Activated gamma-delta T cell (primary cell): ENCODE measurements around the gene CRYL1.
A peak's percentile ranks its signal among the peaks of the same experiment; 100 is the strongest.

Experiments used
- DNase-seq: peaks from one replicate; lab custom pipeline; 2025; lab: John Stamatoyannopoulos, UW

CRYL1 gene

DNA sequence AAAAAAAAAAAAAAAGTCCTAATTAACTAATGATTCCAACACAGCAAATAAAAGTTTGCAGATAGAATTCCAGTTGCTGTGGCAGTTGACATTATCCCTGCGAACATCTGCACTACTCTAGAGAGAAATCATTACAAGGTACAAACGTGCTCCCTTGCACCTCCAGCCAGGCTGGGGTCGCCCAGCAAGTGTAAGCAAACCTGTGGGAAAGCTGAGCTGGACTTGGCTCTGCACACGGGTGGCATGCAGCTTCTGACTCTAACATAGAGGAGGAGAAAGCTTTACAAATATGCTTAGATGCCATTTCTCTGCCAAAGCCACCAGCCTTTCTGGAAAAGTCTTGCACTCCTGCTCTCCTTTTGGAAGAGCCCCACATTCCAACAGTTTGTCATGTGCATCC lies 103.3 kb downstream of the CRYL1 start:
- no peak for DNase-seq

DNA sequence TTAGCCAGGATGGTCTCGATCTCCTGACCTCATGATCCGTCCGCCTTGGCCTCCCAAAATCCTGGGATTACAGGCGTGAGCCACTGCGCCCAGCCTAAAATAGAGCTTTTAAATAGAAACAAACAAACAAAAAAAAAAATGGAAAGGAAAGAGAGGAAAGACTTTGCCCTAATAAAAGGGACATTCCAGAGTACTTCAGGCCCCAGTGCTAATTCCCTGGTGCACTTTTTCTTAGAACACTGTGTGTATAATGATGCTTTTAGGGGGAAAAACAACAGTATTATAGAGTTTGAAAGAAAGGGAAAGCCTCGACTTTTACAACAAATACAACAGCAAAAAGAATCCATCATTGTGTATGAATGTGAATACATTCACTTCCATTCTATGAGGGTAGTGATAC lies 104.7 kb downstream of the CRYL1 start:
- DNase-seq, result no peak

DNA sequence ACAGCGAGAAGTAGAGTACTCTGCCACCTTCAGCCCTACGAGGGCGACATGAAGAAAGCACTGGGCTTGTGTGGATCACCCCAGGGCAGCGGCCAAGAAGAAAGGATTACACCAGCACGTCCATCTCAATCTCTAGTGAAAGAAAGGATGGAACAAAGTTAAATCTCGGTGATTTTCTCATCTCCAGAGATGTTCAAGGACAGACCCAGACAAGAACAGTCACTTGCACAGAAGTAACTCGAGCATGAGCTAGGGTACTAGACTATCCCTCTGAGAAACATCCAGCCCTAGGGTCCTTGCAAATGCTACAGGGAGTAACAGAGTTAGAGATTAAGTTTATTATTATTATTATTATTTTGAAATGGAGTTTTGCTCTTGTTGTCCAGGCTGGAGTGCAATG lies 106.7 kb downstream of the CRYL1 start:
- no peak for DNase-seq

DNA sequence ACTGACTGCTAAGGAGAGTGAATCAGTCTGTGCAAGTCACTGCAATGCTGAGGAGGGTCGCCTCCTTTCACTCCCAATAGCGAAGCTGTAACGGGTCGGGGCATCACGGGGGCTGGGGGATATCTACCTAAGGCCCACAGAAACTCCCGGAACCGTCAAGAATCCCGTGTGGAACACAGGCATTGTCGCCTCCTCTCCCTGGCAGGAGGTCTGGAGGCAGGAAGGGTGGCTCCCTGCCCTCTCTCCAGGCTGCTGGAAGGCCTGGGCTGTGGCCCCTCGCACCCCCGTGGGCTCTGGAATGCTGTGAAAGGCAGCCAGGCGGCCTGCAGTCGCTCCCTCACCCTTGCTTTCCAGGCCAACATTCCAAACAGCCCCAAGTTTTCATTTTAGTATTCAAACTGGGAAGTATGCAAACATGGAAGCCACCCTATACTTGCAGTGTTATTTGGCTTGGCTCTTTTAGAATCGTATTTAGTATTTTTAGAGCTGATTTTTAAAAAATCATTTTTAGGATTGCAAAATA lies 109.4 kb downstream of the CRYL1 start:
- no peak for DNase-seq

DNA sequence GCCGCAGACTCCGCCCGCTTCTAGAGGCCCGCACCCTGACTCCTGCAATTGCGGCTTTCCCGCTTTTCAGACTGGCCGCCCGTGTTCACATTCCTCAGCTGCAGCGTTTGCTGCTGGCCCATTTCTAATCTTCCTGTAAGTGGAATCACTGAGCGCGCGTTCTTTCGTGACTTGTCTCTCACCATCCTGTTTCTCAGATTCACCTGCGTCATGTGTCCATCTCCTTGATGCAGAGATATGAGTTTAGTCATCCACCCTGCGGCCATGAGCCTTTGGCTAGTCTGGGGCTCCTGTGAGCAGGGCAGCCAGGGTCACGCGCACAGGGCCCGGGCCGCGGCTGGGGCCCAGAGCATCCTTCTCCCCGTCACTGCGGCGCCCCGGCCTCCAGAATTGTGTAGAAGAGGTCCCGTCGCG lies 110.0 kb downstream of the CRYL1 start:
- no peak for DNase-seq

DNA sequence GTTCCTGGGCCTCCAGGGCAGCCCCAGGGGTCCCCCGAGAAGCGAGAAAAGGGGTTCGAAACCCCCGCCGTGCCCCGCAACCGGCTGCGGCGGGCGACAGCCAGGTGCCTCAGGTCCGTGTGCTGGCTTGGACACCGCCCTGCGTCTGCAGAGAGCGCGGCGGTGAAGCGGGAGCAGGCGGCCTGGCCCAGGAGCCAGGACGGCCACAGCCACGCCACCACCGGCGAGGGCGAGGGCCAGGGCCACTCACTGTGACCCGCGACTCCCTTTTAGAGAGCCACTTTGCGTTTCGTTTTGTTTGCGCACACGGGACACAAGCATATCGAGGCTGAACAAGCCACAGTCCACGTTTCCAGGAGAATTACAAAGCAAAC lies 110.4 kb downstream of the CRYL1 start:
- no peak for DNase-seq

DNA sequence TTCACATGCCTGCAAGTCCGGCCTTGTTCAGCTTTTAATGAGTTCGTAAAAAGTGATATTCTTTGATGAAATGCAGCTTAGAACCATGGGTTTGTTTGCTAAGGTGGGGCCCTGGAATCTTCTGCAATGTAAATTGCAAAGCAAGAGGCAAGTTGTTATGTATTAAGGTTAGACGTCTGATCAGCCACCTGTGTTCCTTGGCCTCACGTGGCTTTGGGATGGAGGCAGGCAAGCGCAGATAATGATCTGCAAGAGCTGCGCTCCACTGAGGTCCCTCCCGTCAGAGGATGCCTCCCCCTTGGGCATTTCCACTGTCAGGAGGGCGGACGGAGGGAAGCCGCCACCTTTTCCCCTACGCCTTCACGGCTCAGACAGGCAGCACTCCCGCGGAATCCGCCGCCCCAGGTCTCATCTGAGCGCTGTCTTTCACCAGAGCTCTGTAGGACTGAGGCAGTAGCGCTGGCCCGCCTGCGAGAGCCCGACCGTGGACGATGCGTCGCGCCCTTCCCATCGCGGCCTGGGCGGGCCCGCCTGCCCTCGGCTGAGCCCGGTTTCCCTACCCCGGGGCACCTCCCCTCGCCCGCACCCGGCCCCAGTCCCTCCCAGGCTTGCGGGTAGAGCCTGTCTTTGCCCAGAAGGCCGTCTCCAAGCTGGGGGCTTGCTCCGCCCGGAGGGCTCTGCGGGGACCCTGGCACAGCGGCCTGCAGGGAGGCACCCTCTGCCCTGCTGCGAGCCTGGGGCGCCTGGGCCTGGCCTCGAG lies 110.9 kb downstream of the CRYL1 start:
- DNase-seq, result peak; percentile 11

DNA sequence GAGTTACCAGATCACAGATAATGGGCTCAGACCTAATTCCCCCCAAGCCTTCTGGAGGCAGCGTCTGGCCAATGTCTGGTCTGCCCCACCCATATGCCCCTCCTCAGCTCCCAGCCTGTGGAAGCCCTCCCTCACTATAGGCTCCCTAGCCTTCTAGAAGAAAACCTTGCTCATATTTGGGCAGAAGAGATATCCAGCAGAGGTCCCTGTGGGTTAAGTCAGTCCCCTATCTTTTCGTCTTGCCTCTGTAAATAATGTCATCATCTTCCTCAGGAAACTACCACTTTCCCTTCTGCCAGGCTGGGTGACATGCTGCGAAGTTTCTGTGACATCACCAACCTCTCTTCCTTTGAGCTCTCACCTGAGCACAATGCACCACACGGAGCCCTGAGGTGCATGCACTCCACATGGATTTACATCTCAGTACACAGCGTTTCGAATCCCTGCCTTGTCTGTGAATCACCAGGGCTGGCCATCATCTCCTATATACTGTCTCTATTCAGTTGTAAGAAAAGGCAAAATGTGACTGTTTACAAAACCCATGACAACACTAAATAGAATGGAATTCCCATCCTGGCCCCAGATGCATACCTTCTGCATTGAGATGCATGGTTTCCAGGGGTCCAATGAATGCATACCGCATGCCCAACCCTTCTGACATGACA lies 112.8 kb downstream of the CRYL1 start:
- no peak for DNase-seq

DNA sequence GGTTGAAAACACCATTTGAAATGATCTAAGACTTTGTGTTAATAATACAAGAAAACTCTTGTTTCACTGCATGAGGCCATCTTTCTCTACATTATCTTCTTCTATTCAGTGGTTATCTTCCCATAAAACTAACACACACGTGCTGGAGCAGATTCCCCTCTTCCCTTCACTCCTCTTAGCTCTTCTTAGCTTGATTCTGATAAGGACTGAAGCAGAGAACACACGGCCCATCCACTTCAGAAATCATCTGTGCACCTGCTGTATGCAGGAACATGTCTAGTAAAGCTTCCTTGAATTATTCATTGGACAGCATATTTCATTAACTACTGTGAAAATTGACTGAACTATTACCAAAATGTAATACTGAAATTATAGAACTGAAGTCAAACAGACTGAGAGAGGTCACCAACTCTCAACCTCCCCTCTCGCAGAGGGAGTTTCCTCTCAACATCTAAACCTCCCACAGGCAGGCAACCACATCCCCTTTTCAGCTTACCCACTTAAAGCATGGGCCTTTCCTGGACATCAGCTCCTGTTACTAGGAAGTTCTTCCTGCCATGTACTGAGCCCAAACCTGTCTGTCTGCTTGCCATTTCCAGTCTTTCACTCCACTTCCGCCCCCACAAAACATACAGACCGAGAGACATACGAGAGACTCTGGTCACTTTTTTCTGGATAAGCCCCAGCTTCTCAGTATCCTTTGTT lies 113.9 kb downstream of the CRYL1 start:
- no peak for DNase-seq

DNA sequence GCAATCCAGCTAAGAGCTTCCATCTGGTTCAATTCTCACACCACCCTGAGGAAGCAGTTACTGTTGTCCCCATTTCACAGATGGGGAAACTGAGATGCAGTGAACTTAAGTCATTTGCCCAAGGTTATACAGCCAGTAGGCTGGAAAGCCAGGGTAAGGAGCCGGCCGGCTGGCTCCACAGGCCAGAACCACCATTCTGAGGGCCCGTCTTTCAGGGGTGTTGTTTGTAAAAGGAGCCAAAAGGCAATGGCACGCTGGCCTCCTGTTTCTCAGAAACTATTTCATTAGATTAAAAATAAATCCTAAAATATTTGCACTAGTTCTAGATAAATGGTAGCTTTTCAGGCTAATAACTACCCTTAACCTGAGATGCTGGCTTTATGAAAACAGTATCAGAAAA lies 114.9 kb downstream of the CRYL1 start:
- DNase-seq, result no peak

DNA sequence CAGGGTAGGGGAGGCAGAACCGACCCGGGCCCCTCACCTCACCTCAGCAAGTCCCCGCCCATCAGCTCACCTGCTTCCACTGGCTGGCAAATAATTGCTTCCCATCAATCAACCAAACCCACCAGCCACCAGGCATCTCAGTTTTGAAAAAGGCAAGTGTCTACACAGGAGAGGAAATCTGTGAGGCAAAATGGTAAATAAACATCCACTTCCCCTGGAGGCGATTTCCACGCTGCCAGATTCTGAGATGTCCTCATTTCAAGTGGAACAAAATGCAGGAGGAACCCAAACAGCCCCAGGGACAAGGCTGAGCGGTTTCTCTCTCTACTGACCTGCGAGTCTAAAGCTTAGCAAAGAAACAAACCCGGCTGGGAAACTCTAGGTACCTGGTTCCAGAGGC lies 117.5 kb downstream of the CRYL1 start:
- DNase-seq, result no peak

DNA sequence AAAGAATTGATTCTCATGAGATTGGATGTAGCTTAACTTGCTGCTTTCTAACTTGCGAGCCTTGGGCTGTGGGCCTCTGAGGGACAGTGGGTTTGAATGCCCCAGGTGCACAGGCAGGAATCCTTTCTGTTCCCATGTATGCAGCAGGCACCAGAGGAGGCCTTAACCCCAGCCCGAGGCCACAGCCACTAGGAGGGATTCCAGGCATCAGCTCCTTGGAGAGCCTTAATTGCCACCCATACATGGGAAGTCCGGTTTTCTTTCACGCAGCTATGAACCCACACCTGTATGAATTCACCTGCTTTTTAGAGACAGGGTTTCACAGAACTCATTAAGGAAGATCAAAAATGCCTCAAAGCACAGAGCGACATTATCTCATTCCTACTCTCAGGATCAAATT lies 117.9 kb downstream of the CRYL1 start:
- DNase-seq, result no peak

DNA sequence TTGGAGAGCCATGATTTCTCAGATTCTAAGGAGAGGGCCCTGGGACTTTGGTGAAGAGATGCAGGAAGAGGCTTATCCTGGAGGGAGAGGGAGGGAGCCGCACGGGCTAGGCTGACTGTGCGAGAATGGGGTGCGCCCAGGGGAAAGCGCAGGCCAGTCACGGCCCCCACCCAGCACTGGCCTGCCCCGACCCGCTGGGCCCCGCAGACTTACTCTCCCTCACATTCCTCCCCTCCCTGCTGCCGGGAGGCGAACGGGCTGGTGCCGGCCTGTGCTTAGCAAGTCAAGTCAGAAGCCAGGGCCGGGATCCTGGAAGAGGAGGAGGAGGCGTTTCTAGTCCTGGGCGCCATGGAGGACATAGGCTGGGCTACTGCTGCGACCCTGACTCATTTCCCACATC lies 120.0 kb downstream of the CRYL1 start:
- DNase-seq, result no peak

DNA sequence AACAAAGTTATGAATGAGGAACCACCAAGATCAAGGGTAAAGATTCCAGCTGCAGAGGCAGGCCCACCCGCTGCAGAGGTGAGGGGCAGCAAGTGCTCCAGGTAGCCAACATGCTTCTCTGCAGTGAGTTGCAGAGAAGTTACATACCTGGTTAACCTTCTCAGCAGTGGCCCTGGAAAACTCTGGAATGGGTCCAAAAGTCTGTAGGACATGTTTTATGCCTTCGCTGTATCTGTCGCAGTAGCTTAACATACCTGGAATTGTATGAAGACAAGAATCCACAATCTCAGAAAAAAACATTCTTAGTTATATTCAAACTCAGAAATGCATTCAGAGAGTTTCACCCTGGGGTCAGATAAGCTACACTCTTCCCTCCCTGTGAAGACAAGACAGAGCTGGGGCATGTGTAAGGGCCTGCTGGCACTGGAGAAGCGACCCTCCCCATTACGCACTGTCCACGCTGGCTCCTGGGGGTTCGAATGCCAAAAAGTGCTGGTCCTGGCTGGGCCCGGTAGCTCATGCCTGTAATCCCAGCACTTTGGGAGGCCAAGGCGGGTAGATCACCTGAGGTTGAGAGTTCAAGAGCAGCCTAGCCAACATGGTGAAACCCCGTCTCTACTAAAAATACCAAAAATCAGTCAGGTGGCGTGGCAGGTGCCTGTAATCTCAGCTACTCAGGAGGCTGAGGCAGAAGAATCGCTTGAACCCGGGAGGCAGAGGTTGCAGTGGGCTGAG lies 121.0 kb downstream of the CRYL1 start:
- DNase-seq, result no peak

DNA sequence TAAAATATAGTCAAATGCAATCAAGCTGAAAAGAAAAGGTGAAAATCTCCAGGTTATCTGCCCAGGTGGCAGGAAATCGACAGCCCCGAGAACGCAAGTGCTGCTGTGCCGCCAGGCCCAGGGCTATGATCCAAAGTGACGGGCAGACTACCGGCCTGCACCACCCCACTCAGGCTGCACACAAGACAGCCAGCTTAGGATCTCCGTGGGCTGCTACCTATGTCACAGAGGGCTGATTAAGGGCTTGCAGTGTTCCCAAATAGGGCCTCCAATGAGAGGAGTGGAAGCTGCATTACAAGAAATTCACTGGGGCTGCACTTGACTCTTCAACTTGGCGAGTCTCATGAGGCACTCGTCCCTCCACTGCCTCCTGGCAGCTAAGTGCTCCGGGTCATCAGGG lies 121.8 kb downstream of the CRYL1 start:
- no peak for DNase-seq

DNA sequence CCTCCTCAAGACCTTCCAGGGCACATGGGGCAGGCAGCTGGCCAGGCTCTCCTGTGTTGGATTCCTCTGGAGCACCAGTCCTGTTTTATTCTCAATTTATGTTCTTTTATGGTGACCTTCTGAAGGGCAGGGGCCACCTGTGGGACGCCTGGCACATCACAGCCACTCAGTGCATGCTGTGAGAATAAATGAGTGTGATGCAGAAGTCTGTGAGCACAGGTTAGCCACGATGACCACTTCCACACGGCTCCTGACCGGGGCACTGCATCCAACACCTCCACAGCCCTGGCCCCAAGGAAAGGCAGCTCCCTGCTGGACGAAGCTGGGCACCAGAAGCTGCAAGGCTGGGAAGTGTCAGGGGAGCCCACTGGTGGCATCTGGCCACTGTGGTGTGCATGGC lies 122.8 kb downstream of the CRYL1 start:
- DNase-seq, result no peak

DNA sequence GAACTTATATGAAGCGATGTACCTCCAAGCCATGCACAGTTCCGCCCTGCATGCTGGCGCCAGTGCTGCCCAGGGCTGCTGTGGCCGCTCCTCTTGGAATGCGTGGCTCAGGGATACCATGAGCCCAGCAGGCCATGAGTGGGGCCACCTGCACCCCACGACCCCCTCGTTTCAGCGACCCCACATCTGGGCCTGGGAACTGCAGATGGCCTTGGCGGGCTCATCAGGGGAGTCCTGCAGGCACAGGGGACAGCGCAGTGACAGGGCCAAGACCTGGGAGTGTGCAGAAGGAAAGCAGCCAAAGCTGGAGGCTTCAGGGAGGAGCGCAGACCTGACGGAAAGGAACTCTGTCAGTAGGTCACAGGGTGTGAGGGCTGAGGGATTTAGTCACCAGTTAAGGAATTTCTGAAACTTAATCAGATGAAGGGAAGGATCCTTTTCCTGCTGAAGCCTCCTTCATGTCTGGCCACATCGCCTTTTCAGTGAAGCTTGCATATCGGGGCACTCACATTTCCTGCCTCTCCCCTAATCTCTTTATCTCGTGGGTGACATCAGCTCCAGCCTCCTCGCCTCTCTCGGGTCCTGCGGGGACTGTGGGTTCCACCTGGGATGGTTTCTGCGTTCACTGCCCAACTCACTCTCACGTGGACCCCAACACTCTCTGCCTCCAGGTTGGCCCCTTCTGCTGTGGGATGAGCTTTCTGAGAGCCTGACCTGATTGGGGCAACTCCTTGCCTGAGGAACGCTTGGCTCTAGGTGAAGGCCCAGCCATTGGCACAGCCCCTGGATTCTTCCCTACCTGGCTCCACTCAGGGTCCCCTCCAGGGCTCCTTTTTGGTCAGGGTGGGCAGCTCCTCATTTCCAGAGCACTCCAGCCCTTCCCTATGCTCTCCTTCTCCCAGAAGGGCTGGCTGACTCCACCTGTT lies 123.5 kb downstream of the CRYL1 start:
- no peak for DNase-seq

DNA sequence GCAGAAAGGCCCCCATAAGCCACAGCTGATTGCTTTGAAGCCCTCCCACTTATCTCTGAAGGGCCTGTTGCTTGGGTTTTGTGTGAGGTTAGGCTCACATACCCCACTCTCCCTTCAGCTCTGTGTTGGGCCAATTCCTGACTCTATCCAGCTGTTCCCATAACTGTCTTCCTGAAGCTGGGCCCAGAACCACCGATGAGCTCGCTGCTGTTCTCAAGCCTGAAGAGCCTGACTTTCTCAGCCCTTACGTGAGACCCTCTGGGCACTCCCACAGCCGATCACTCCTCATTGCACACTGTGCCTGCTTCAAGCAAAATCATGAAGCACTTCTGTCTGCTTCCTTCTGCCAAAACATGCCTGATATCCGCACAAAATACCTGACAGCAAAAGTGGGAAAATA lies 124.1 kb downstream of the CRYL1 start:
- DNase-seq, result no peak

DNA sequence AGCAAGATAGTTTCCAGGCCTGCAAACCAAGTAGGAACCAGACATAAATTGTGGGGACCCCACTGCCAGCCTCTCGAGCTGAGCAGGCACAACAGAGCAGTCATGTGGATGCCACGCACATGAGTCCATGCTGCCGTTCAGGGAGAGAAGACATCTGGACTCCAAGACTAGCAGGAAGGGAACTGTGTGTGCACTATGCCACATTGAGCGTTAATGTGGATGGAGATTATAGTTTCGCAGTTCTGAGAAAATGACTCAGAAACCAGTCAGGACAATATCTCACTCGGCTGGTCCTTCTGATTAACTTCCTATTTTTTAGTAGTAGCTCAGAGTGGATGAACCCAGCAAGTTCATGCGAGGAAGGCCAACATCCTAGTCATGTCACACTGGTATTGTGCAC lies 124.9 kb downstream of the CRYL1 start:
- no peak for DNase-seq

DNA sequence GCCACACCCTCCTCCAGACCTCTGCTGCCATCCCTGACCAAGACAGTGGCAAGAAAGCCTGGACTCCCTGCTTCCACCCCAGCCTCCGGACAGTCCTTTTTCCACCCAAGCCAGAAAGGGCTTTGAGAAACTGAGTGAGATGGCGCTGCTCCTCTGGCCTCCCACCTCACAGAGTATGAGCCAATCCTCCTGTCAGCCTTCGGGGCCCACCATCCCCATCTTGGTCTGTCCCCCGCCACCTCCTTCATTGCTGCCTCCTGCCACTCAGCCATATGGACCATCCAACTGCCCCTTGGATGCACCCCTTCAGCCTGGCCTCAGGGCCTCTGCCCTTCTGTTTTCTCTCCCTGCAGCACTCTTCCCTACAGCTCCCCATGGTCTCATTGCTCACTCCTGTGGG lies 125.7 kb downstream of the CRYL1 start:
- no peak for DNase-seq

DNA sequence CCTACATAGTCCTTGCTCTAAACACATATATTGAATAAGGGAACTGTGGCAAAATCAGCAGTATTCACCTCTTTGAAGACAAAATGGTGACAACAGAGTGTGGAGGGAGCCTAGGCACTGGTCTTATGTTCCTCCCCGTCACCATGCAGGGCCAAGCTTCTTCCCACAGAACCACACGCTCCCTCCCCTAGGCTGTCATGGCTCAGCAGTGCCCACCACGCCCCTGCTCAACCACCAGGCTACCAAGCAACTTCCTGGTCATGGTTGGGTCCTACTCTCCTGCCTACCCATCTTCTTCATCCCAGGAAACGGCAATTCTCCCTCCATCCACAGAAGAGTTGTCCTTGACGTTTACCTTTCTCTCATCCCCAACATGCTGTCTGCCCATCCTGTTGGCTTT lies 126.1 kb downstream of the CRYL1 start:
- no peak for DNase-seq
